HG03442 (cell line): ENCODE measurements around the gene MORC1.
"Not testable (repeated sequence)": the region's sequence is repeated elsewhere in the genome, so short reads cannot be mapped to it uniquely, and the experiment has no call there.

ENCODE experiments used
- ATAC-seq: cut with Tn5 transposase; IDR thresholded peaks from one replicate; pipeline ENCODE4 v1.9.1; 2021; ENCODE audit warnings: mild to moderate bottlenecking, moderate library complexity; ENCODE audit not compliant: unreplicated experiment

The MORC1 gene

GRCh38 chr3:109117939-109118338 is at the start of gene MORC1:
MORC1 (minus strand) TSS chr3:109118134; CDS start chr3:109118059, 75 bp downstream.
- ATAC-seq: no peak

- no peak for ATAC-seq
Observed at GRCh38 chr3:109165905-109166304, 48.0 kb upstream of the MORC1 start.

GRCh38 chr3:109161487-109162123 is 43.7 kb upstream of the MORC1 start:
- ATAC-seq: no peak

GRCh38 chr3:109155828-109156227 is 37.9 kb upstream of the MORC1 start:
- no peak for ATAC-seq

GRCh38 chr3:109154979-109155378 is 37.0 kb upstream of the MORC1 start:
- ATAC-seq: no peak

GRCh38 chr3:109152320-109152719 is 34.4 kb upstream of the MORC1 start:
- ATAC-seq: no peak

GRCh38 chr3:109149078-109149477 is 31.1 kb upstream of the MORC1 start:
- no peak for ATAC-seq

- no peak for ATAC-seq
Observed at GRCh38 chr3:109143646-109144045, 25.7 kb upstream of the MORC1 start.

- ATAC-seq: no peak
Observed at GRCh38 chr3:109140318-109140717, 22.4 kb upstream of the MORC1 start.

- no peak for ATAC-seq
Observed at GRCh38 chr3:109137761-109138160, 19.8 kb upstream of the MORC1 start.

GRCh38 chr3:109136523-109136922 is 18.6 kb upstream of the MORC1 start, which contains the start of gene C3orf85:
C3orf85 (plus strand) TSS chr3:109136719; CDS start chr3:109136848, 129 bp downstream.
- no peak for ATAC-seq

- ATAC-seq: not testable (repeated sequence)
Observed at GRCh38 chr3:109133474-109133816, 15.5 kb upstream of the MORC1 start.

- ATAC-seq: no peak
Observed at GRCh38 chr3:109132801-109133473, 15.0 kb upstream of the MORC1 start.

GRCh38 chr3:109131276-109131675 is 13.3 kb upstream of the MORC1 start:
- no peak for ATAC-seq

- no peak for ATAC-seq
Observed at GRCh38 chr3:109127553-109127952, 9.6 kb upstream of the MORC1 start.

GRCh38 chr3:109125902-109126301 is 8.0 kb upstream of the MORC1 start:
- no peak for ATAC-seq

- no peak for ATAC-seq
Observed at GRCh38 chr3:109122690-109123089, 4.8 kb upstream of the MORC1 start.

- no peak for ATAC-seq
Observed at GRCh38 chr3:109118584-109118983, 650 bp upstream of the MORC1 start.

- no peak for ATAC-seq
Observed at GRCh38 chr3:109116031-109116430, 1.9 kb downstream of the MORC1 start.

- ATAC-seq: no peak
Observed at GRCh38 chr3:109115451-109115850, 2.5 kb downstream of the MORC1 start.

GRCh38 chr3:109114746-109115145 is 3.2 kb downstream of the MORC1 start:
- ATAC-seq: no peak

- ATAC-seq: no peak
Observed at GRCh38 chr3:109112946-109113760, 4.8 kb downstream of the MORC1 start.
